ENCODE data around the gene FSTL4. TPM values are rescaled to one million over a fixed set of nuclear protein-coding genes. Genes with fewer than 3 reads are reported as not detected.

The FSTL4 gene
- total and polyA plus RNA-seq, 2 of the 13 experiments (the other 11 are each of a cell fraction or from before 2014, with no cell fraction given) = 2.1 to 3.0 TPM

- in situ Hi-C loops (cut with HindIII; ENCODE audit: extremely low pct_ligation_motif_present, low pct_unique_long_range_greater_than_20kb) (no loop called here), intact Hi-C loops (cut with micrococcal nuclease; ENCODE audit: unreplicated experiment) (loop anchor here (5.0 kb wide), 1 partner anchor 155 kb away; no protein-coding TSS in a partner anchor)
- Histone ChIP-seq H3K36me3 (replicated peaks in 1 of 2; ENCODE audit: control insufficient read depth in 1 of 2, insufficient read depth in 2 of 2, low read length in 2 of 2) (no peaks in the 10 kb centered on the region), H3K4me3 (replicated peaks in 1 of 3; ENCODE audit: insufficient read depth in 1 of 3, low read depth in 2 of 3, low read length in 3 of 3) (no peak overlapping the region), H3K9ac (ENCODE audit: insufficient read depth, low read depth, low read length) (no peak overlapping the region), H3K27me3 (ENCODE audit: control insufficient read depth in 1 of 2, insufficient read depth in 2 of 2, low read length in 2 of 2) (peaks cover 1 to 24% of the 10 kb centered on the region in 2 experiments; a peak in 2 of 5 replicates), H2AFZ (ENCODE audit: low read length) (no peak overlapping the region), H3K79me2 (ENCODE audit: insufficient read depth, low read length) (no peaks in the 10 kb centered on the region), H3K4me2 (ENCODE audit: low read depth, low read length) (no peak overlapping the region), H3K27ac (ENCODE audit: extremely low read length, insufficient read depth, low read length) (no peak overlapping the region), H3K4me1 (ENCODE audit: insufficient read depth, low read length) (peaks cover 27% of the 10 kb centered on the region), H3K9me3 (ENCODE audit: low read length) (no peaks in the 10 kb centered on the region), H4K20me1 (ENCODE audit: insufficient read depth, low read length) (no peaks in the 10 kb centered on the region)
- ChIA-PET CTCF (ENCODE audit: low intra/inter-chr PET ratio, low total read pairs) (no interaction called here), POLR2A (no interaction called here)
- FAIRE-seq (no peak), ATAC-seq (no peak), DNase-seq (ENCODE audit: low spot score) (no peak)
- WGBS (ENCODE audit: low lambda C conversion rate) = 11% methylated on average over 1 of the region's 1 CpG
- no TSS peak for BruUV-seq (replicated peaks)
- TF ChIP-seq YY1 (IDR thresholded peaks at IDR 0.05; ENCODE audit: insufficient read depth, insufficient replicate concordance, low read depth, low read length) = no peak
- TF ChIP-seq NR2F6 (IDR thresholded peaks at IDR 0.05) = 0 out of 2 replicates have a peak, but pooled peaks have one; percentile 44
- no peak for TF ChIP-seq NR2F6 (CRISPR knock-in tag; IDR thresholded peaks at IDR 0.05)
- TF ChIP-seq FOXA1 (IDR thresholded peaks at IDR 0.05) = no peak
- no peak for TF ChIP-seq FOXA1 (CRISPR knock-in tag; IDR thresholded peaks at IDR 0.05)
- peak; percentile 32; the same call in 1 of the 2 replicates for TF ChIP-seq ZNF281 (CRISPR knock-in tag; IDR thresholded peaks at IDR 0.05; ENCODE audit: borderline replicate concordance)
- TF ChIP-seq IRF1 (CRISPR knock-in tag; IDR thresholded peaks at IDR 0.05; ENCODE audit: low read depth) = no peak
- TF ChIP-seq MYC (CRISPR knock-in tag; IDR thresholded peaks at IDR 0.05; ENCODE audit: borderline replicate concordance) = no peak
- TF ChIP-seq DDIT3 (CRISPR knock-in tag; IDR thresholded peaks at IDR 0.05) = no peak
- TF ChIP-seq GRHL1 (CRISPR knock-in tag; conservative IDR thresholded peaks at IDR 0.05) = no peak
- no peak for TF ChIP-seq PAXIP1 (CRISPR knock-in tag; conservative IDR thresholded peaks at IDR 0.05)
- no peak for TF ChIP-seq LBX2 (CRISPR knock-in tag; IDR thresholded peaks at IDR 0.05; ENCODE audit: borderline replicate concordance)
- TF ChIP-seq HNF4A (CRISPR knock-in tag; IDR thresholded peaks at IDR 0.05) = peak; percentile 65
- no peak for TF ChIP-seq SAP130 (CRISPR knock-in tag; IDR thresholded peaks at IDR 0.05; ENCODE audit: low read depth)
These were observed 344.7 kb downstream of the FSTL4 start for GRCh38 chr5:133267601-133268000.

All from HepG2 (cell line).